HG03469 (cell line): ENCODE results near the gene KIF1B.

Experiments used
- ATAC-seq: cut with Tn5 transposase; IDR thresholded peaks from one replicate; pipeline ENCODE4 v1.9.1; 2021; ENCODE audit warnings: mild to moderate bottlenecking, moderate library complexity, moderate number of reproducible peaks; ENCODE audit not compliant: unreplicated experiment

The KIF1B gene

DNA sequence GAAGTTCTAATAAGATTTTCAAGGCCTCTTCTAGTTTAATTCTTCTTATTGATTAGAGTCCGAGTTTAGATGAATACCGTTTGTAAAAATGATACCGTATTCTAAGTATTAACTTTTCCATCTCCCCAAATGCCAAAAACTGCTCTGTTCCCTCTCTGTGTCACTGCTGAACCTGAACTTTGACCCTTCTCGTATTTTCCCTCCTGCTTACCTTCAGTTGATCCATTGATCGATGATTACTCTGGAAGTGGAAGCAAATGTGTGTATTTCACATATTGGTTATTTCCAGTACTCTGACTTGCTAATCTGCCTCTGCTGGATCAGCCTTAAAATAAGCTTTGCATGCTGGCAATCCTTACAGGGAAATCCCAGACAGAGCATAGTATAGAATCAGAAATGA, 68.5 kb downstream of the KIF1B start:
- ATAC-seq: no peak

GRCh38 chr1:10280439-10281350, 70.3 kb downstream of the KIF1B start:
- no peak for ATAC-seq

GRCh38 chr1:10283318-10283984, 73.1 kb downstream of the KIF1B start:
- no peak for ATAC-seq

DNA sequence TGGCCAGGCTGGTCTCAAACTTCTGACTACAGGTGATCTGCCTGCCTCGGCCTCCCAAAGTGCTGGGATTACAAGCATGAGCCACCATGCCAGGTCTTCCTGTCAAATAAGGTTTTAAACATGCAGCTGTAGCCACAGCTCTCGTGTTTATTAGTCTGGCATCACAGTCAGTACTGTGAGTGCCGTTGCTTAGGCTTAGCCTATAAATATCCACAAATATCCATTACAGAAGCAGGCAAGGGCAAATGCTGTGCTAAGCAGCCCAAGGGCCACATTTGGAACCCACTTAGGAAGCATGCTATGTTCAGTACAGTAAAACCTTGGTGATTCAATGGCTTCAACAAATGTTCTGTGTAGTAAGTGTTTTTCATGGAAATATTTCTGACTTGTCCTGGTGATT, 75.9 kb downstream of the KIF1B start:
- ATAC-seq: no peak

- ATAC-seq: no peak
These were observed 76.8 kb downstream of the KIF1B start for GRCh38 chr1:10287023-10287645.

DNA sequence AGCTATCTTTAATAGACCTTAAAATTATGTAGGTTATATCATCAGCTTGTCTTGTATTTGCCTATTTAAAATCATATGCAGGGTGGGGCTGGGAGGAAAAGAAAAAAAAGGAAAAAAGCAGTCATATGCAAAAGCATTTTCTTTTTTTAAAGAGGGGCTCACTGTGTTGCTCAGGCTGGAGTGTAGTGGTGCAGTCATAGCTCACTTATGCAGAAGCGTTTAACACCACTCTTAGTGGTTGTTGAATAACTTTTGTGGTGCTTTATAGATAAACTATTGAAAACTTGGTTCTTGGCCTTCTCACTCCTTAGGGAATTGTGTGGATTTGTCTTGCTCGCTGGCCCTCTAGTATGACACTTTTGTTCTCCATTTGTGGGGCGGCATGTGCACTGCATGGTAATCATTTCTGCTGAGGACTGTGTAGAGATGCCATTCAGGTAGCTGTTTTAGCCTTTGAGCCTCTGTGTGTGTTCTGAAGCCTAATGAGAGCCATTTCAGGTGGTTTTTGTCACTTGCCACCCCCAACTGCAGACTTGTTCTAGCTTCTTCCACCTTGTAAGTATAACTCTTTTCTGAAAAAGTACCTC, 77.8 kb downstream of the KIF1B start:
- ATAC-seq: no peak

DNA sequence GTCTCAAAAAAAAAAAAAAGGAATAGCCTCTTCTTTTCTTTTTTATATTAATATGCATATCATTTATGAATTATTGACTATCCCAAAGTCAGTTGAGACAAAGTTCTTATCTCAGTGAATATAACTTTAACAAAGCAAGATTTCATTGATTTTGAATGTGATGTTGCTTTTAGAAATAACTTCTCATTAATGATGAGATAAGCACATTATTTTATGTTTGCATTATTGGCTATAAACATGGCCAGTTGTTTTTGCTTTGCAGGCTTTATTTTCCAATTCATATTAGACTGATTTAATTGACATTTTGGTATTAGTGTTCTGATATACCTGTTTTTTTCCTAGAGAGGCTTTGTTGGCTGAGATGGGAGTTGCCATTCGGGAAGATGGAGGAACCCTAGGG, 81.3 kb downstream of the KIF1B start:
- ATAC-seq: no peak

- no peak for ATAC-seq
These were observed 81.8 kb downstream of the KIF1B start for GRCh38 chr1:10292188-10292587.

DNA sequence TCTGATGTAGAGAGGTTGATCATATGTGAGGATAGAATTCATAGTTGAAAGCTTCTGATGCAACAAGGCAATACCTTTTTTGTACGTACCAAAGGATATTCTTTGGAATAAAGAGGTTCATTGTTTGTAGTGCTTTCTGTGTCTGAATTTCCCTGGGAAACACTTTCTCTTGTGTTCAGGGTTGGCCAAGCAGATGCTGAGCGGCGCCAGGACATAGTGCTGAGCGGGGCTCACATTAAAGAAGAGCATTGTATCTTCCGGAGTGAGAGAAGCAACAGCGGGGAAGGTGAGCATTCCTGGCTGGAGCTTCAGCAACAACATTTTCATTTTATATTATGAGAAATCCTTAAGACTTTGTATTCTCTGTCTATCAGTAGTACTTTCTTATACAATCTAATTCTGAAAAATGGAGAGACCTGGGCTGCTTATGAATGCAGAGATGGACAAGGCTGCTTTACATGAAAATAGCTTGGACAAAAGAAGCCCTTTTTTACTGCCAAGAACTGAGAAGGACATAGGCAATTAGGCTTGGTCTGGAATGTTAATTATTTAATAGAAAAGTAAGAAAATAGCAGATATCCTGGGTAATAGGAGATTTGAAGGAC, 85.2 kb downstream of the KIF1B start:
- no peak for ATAC-seq

- ATAC-seq: no peak
These were observed 88.8 kb downstream of the KIF1B start for GRCh38 chr1:10299151-10299550.

DNA sequence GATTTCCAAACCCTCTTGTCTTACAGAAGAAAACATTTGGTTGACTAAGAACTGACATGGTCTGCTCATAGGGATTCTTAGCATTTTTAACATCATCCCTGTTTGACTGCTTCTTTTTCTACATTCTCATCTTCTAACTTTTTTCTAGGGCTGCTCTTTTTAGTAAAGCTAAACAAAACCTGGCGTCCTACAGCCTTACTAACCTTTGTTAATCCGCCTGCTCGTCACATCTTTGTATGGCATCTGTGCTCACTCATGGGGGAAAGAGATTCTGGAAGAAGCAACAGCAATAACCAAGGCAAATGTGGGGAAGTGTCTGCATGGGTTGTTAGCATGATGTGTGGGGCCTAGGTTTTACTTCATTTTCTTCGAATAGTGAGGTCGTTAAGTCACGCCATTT, 92.0 kb downstream of the KIF1B start:
- no peak for ATAC-seq

DNA sequence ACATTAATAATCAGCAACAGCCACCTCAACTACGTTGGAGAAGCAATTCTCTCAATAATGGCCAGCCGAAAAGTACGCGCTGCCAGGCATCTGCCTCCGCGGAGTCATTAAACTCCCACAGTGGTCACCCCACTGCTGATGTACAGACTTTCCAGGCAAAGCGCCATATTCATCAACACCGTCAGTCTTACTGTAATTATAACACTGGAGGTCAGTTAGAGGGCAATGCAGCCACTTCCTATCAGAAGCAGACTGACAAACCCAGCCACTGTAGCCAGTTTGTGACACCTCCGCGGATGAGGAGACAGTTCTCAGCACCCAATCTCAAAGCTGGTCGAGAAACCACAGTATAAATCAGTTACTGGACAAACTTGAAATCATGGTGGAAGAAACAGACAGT, 93.9 kb downstream of the KIF1B start:
- ATAC-seq: no peak

- no peak for ATAC-seq
These were observed 96.1 kb downstream of the KIF1B start for GRCh38 chr1:10306435-10306834.

DNA sequence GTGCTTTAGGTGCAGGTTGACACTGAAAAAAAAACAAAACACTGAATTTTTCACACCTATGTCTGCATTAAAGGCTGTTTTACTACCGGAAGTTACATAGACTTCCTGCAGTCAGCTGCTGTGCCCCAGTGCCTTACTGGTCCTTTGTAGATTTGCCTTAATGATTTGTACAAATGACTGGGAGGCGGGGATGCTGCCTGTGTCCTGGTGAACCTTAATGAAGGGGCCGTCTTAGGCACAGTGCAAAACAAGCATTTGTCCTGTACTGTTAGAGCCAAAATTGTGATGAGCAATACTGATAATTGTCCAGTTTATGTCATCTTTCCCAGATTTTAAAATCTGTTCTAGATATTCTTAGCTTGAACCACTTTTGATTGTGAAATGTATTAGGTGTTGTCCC, 97.6 kb downstream of the KIF1B start:
- ATAC-seq: no peak

- no peak for ATAC-seq
These were observed 99.1 kb downstream of the KIF1B start for GRCh38 chr1:10309243-10310011.

DNA sequence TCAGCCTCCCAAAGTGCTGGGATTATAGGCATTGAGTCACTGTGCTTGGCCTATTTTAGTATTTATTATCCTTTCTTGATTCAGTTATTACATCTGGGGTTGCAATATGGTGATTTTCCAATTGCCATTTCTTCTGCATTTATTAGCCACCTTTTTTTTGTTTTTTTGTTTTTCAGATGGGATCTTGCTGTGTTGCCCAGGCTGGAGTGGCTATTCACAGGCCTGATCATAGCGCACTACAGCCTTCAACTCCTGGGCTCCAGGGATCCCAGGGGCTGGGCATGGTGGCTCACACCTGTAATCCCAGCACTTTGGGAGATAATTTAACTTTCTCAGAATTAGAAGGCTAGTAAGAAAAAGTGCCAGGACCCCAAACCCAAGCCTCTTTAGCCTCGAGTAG, 106.4 kb downstream of the KIF1B start:
- no peak for ATAC-seq

GRCh38 chr1:10319750-10320149, 109.4 kb downstream of the KIF1B start:
- ATAC-seq: no peak

DNA sequence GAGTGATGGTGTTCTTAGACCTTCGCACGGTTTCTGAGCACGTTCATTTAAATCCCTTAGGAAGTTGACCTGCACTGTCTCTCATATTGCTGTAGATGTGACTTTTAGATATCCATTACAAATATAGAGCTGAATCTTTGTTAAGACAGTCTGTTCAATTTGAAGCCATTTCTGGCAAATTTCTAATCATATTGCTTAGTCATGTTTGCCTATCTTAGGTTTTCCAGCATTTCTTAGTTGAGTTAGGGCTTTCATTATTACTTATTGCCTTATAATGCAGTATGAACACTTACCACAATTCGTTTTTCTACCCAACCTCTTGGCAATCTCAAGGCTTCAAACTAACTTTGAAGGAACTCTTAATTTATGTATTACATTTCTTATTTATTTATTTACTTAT, 110.0 kb downstream of the KIF1B start:
- no peak for ATAC-seq

DNA sequence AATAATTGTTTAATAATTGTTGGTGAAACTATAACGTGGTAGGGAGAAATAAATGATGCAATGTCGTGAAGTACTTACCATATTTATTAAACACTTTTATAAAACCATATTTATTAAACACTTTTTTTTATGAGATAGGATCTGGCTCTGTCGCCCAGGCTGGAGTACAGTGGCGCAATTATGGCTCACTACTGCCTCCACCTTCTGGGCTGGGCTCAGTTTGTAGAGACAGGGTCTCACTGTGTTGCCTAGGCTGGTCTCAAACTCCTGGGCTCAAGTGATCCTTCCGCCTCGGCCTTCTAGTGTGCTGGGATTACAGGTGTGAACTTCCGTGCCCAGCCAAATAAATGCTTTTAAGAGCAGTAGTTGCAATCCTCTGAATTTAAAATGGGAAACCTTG, 112.5 kb downstream of the KIF1B start:
- ATAC-seq: no peak

DNA sequence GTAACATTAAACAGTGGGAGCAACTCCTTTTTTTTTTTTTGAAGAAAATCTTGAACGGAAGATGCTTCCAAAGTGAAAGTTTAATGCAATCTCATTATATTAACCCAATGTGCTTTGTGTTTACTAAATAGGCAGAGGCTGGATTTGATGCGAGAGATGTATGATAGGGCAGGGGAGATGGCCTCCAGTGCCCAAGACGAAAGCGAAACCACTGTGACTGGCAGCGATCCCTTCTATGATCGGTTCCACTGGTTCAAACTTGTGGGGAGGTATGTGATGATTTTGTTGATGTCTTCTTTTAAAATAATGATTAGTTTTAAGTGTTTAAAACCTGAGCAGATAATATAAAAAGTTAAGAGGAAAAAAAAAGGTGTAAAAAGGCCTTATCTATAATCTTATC, 114.3 kb downstream of the KIF1B start:
- ATAC-seq: no peak
